ENCODE results near the gene SLC12A8.

SLC12A8 gene, protein sequence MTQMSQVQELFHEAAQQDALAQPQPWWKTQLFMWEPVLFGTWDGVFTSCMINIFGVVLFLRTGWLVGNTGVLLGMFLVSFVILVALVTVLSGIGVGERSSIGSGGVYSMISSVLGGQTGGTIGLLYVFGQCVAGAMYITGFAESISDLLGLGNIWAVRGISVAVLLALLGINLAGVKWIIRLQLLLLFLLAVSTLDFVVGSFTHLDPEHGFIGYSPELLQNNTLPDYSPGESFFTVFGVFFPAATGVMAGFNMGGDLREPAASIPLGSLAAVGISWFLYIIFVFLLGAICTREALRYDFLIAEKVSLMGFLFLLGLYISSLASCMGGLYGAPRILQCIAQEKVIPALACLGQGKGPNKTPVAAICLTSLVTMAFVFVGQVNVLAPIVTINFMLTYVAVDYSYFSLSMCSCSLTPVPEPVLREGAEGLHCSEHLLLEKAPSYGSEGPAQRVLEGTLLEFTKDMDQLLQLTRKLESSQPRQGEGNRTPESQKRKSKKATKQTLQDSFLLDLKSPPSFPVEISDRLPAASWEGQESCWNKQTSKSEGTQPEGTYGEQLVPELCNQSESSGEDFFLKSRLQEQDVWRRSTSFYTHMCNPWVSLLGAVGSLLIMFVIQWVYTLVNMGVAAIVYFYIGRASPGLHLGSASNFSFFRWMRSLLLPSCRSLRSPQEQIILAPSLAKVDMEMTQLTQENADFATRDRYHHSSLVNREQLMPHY

DNA sequence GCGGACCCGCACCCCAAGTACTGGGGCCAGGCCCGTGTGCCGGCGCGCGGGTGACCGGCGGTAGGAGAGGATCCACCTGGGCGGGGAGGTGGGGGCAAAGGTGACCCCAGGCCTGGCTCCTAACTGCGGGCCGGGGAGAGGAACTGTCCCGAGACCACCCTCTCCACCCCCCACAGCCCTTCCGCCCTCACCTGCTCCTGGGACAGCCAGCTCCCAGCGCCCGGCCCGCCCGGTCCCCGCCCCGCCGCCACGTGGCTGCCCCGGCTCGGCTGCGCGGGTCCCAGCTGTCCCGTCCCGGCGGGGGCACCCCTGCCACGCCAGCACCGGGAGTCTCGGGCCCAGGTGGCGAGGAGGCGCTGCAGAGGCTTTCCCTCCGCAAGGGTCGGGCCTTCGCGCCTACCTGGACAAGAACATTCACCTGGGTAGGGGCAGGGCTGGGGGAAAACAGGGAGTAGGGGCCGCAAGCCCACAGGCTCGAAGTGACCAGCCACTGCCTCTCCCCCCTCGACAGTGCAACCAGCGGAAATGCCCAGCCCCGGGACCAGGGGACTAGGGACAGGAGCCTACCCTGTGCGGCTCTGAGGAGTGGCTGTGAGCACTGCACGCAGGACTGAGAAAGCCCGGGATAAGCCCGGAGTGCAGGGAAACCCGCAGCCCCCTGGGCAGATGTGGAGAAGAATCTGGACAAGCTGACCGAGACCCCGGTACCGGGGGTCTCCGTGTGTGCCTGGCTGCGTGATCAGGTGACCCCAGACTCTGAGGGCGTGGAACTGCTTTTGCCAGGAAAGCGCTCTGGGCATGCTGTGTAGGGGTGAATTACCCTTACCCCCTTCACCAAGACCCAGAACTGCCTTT lies at the start of gene SLC12A8:
TSS of gene SLC12A8 (minus strand) at position 240 of the 855 bp plus-strand sequence. CDS start 1,399 bp downstream, outside the sequence.
- FAIRE-seq = no peak

- no peak for FAIRE-seq
Observed at GRCh38 chr3:125262161-125262560, 49.6 kb upstream of the SLC12A8 start.

- no peak for FAIRE-seq
Observed at GRCh38 chr3:125261031-125261430, 48.5 kb upstream of the SLC12A8 start.

GRCh38 chr3:125260158-125260557 lies 47.6 kb upstream of the SLC12A8 start:
- FAIRE-seq = no peak

GRCh38 chr3:125257536-125257935 lies 45.0 kb upstream of the SLC12A8 start:
- no peak for FAIRE-seq

DNA sequence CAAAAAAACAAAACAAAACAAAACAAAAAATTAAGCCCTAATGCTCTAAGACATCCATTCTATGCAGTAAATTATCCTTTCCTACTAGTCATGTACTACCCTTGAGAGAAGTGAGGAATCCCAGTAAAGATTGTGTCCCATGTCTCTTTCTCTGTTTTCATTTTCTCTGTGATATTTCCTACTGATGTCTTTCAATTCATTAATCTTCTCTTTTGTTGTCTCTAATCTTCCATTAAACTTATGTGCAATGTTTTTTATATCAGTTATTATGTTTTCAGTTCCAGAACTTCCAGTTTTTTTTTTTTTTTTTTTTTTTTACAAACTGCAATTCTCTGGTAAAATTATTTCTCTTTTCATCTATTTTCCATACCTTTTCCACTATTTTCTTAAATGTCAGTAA lies 44.1 kb upstream of the SLC12A8 start:
- no peak for FAIRE-seq

DNA sequence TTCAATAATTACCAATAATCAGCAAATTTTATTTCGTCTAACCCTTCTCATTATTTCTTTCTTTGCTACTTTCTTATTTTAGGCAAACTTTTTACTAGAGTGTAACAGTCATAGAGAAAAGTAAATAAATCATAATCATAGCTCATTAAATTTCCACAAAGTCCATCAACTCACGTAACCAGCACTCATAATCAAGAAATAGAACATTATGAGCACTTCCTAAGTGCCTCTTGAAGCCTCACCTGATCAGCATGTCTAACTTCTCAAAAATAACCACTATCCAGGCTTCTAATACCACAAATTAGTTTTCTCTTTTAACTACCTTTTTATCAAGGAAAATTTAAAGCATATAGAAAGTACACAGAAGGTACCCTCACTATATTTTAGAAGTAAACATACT lies 38.4 kb upstream of the SLC12A8 start:
- no peak for FAIRE-seq

- FAIRE-seq = no peak
Observed at GRCh38 chr3:125246237-125246636, 33.7 kb upstream of the SLC12A8 start.

DNA sequence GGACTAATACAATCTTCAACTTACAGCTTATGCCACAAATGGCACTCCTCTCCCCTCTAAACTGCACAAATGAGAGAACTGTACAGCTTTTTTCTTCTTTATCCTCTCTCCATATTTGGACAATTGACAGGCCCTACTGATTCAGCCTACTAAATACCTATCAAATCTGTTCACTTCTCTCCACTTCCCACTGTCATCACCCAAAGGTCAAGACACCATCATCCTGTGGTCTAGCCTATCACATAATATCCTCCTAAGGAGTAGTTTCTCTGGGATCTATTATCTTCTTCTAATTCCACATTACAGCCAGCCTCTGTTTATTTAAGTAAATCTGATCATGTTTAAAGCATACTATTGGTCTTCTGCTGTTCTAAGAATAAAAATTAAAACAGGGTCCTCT lies 33.0 kb upstream of the SLC12A8 start:
- FAIRE-seq = no peak

DNA sequence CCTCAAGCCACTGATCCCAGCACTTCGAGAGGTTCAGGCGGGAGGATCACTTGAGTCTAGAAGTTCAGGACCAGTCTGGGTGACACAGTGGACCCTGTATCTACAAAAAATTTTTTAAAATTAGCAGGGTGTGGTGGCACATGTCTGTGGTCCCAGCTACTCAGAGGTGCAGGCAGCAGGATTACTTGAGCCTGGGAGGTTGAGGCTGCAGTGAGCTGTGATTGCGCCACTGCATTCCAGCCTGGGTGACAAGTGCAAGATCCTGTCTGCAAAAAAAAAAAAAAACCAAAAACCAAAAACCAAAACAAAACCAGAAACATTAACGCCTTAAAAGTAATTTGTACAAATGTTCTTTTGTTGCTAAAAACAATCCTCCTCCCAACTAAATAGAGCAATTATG lies 27.9 kb upstream of the SLC12A8 start:
- no peak for FAIRE-seq

- no peak for FAIRE-seq
Observed at GRCh38 chr3:125239266-125239665, 26.7 kb upstream of the SLC12A8 start.

DNA sequence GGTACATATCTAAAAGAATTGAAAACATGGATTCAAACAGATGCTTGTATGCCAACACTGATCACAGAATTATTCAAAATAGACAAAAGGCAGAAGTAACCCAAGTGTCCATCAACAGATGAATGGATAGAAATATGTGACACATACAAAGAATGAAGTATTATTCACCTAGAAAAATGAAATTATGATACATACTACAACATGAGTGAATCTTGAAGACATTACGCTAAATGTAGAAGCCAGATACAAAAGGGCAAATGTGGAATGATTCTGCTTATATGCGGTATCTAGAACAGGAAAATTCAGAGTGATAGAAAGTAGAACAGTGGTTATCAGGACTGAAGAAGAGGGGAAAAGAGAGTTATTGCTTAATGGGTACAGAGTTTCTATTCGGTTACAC lies 26.2 kb upstream of the SLC12A8 start:
- FAIRE-seq = no peak

GRCh38 chr3:125236331-125236903 lies 23.9 kb upstream of the SLC12A8 start:
- no peak for FAIRE-seq

GRCh38 chr3:125234831-125235230 lies 22.3 kb upstream of the SLC12A8 start:
- FAIRE-seq = no peak

DNA sequence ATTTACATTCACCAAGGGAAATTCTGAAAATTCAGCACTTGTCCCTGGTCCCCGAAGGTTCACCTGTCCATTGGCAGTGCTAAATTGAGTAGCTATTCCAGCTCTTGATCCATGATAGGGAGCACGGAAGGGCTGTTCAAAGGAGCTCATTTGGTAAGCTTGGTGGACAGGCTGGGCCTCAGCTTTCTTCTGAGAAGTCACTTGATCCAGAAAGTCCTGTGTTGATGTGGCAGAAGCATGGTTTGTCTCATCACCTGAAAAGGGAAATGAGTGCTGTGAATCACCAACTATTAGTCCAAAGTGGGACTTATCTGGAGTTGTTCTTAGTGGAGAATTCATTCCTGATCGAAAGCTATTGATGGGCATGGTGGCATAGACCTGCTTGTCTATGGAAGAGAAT lies 19.9 kb upstream of the SLC12A8 start:
- FAIRE-seq = no peak

GRCh38 chr3:125231895-125232294 lies 19.3 kb upstream of the SLC12A8 start:
- FAIRE-seq = no peak

DNA sequence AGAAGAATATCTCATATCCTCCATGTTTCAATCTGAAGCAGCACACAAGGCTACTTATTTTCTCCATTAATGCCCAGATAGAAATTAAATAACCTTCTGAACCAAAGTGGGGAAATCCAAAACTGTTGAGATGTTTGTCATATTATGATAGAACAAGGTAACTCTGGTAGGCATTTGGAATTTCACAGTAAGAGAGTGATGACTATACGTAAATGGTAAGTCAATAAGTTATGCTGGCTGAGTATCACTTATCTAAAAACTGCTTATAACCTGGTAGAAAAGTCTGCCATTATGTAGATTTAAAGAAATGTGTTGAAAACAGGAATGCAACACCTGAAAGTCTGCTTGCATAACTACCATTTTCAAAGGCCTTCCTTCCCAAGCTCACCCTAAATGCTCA lies 17.2 kb upstream of the SLC12A8 start:
- FAIRE-seq = no peak

DNA sequence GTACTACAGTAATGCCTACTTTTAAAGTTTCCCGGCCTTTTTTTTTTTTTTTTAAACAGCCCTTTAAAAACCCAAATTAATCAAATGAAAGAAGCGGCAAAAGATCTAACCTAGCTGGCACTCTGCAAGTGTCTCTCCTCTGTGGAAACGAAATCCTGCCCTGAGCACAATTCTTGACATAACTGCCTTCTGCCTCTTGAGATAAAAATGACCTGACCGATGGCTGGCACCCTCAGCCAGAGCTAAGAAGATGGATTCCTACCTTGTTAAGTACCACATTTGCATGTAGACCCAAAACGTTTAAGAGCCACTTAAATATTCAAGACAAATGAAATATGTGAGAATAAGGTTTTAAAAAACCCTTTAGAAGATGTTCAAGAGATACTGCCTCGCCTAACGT lies 16.6 kb upstream of the SLC12A8 start:
- no peak for FAIRE-seq

GRCh38 chr3:125221831-125222230 lies 9.3 kb upstream of the SLC12A8 start:
- no peak for FAIRE-seq

- FAIRE-seq = no peak
Observed at GRCh38 chr3:125220727-125221429, 8.3 kb upstream of the SLC12A8 start.

GRCh38 chr3:125220183-125220582 lies 7.6 kb upstream of the SLC12A8 start:
- no peak for FAIRE-seq

- no peak for FAIRE-seq
Observed at GRCh38 chr3:125219261-125219701, 6.7 kb upstream of the SLC12A8 start.

Measured in TTC549 (cell line).